ENCODE measurements around the gene CTSC. TPM values are rescaled to one million over a fixed set of nuclear protein-coding genes. Genes with fewer than 3 reads are reported as not detected.

CTSC gene
- polyA plus RNA-seq, 3 donors: 150 to 415 (median 284) TPM

DNA sequence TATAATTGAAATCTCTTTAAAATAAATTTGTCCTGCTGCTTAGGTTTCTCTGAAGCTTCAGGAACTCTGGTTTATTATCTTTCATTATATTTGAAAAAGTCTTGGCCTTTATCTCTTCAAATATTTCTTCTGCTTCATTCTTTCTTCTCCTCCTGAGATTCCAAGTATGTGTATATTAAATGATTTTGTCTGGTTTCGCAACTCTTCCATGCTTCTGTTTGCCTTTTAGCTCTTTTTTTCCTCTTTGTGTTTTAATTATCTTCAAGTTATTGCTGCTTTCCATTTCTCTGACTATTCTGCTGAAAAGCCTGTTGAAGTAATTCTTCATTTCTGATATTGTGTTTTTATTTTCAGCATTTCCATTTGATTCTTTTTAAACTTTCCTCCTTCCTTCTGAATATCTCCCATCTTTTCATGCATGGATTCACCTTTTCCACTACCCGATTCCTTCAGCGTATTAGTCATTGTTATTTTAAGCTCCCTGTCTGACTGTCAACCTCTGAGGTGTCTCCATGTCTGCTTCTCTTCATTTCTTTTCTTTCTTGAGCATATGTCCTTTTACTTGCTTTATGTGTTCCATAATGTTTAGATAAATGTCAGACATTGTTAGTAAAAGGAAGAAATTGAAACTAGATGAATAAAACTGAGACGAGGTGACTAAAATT is 46.6 kb upstream of the CTSC start:
- H3K4me3 Mint-ChIP-seq: no peak overlapping the region
- H3K4me1 ChIP-seq (ENCODE audit: control insufficient read depth in 1 of 2, insufficient read depth in 2 of 2, low read length in 2 of 2): no peaks in the 10 kb centered on the region
- intact Hi-C loops (cut with micrococcal nuclease): no loop called here
- H3K27me3 ChIP-seq (ENCODE audit: control insufficient read depth in 2 of 2, insufficient read depth in 2 of 2, low read length in 2 of 2): no peaks in the 10 kb centered on the region
- no peak overlapping the region for H3K4me2 ChIP-seq (replicated peaks; ENCODE audit: extremely low read depth, low read length, poor library complexity, severe bottlenecking)
- no peak overlapping the region for H3K4me3 ChIP-seq (replicated peaks in 1 of 3; ENCODE audit: low read depth in 2 of 3, low read length in 3 of 3)
- H3K27me3 Mint-ChIP-seq (ENCODE audit: low read depth in 3 of 3): peaks cover 0 to 1% (median 0%) of the 10 kb centered on the region in 3 donors
- no peak overlapping the region for H3K27ac Mint-ChIP-seq
- H3K9me3 Mint-ChIP-seq: no peaks in the 10 kb centered on the region
- WGBS (ENCODE audit: insufficient coverage): 100% methylated on average over 2 of the region's 4 CpGs
- no peak overlapping the region for H3K27ac ChIP-seq (ENCODE audit: low read depth in 1 of 2, low read length in 2 of 2)
- peaks cover 9% of the 10 kb centered on the region for H3K4me1 Mint-ChIP-seq
- TF ChIP-seq, protein P1, sequence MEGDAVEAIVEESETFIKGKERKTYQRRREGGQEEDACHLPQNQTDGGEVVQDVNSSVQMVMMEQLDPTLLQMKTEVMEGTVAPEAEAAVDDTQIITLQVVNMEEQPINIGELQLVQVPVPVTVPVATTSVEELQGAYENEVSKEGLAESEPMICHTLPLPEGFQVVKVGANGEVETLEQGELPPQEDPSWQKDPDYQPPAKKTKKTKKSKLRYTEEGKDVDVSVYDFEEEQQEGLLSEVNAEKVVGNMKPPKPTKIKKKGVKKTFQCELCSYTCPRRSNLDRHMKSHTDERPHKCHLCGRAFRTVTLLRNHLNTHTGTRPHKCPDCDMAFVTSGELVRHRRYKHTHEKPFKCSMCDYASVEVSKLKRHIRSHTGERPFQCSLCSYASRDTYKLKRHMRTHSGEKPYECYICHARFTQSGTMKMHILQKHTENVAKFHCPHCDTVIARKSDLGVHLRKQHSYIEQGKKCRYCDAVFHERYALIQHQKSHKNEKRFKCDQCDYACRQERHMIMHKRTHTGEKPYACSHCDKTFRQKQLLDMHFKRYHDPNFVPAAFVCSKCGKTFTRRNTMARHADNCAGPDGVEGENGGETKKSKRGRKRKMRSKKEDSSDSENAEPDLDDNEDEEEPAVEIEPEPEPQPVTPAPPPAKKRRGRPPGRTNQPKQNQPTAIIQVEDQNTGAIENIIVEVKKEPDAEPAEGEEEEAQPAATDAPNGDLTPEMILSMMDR (IDR thresholded peaks at IDR 0.05): no peak
- no peak for DNase-seq
- no peak overlapping the region for H3K9ac ChIP-seq (ENCODE audit: insufficient read depth, low read length, poor library complexity, severe bottlenecking)
- no peak overlapping the region for H2AFZ ChIP-seq (ENCODE audit: insufficient read depth, low read depth, low read length, poor library complexity, severe bottlenecking)
- H3K79me2 ChIP-seq (ENCODE audit: insufficient read depth, low read length): no peaks in the 10 kb centered on the region
- no peaks in the 10 kb centered on the region for H3K36me3 Mint-ChIP-seq
- no peaks in the 10 kb centered on the region for H3K36me3 ChIP-seq (replicated peaks in 1 of 2; ENCODE audit: control insufficient read depth in 1 of 2, insufficient read depth in 2 of 2, low read length in 2 of 2)
- H3K9me3 ChIP-seq (replicated peaks in 1 of 2; ENCODE audit: control insufficient read depth in 1 of 2, insufficient read depth in 1 of 2, low read length in 2 of 2): no peaks in the 10 kb centered on the region
- H4K20me1 ChIP-seq (ENCODE audit: insufficient read depth, low read length): no peaks in the 10 kb centered on the region

DNA sequence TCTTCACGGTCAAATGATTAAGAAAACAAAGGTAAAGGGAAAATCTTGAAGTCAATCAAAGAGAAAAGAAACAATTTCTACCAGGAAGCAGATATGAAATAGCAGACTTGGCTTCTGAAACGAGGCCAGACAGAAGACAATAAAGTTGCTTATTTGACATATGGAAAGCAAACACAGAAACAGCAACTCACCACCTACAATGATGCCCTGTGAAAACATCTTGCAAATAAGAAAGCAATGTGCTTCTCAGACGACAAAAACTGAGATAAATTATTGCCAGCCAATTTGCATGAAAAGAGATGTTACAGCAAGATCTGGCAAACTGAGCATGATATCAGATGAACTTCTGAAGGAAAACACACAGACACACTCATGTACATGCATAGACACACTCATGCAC is 45.9 kb upstream of the CTSC start:
- Mint-ChIP-seq H3K36me3 (no peaks in the 10 kb centered on the region), H3K9me3 (no peaks in the 10 kb centered on the region), H3K4me3 (no peak overlapping the region), H3K4me1 (peaks cover 9% of the 10 kb centered on the region), H3K27me3 (ENCODE audit: low read depth in 3 of 3) (peaks cover 0 to 3% (median 0%) of the 10 kb centered on the region in 3 donors), H3K27ac (no peak overlapping the region)
- H3K27me3 ChIP-seq (ENCODE audit: control insufficient read depth in 2 of 2, insufficient read depth in 2 of 2, low read length in 2 of 2): no peaks in the 10 kb centered on the region
- H3K4me3 ChIP-seq (replicated peaks in 1 of 3; ENCODE audit: low read depth in 2 of 3, low read length in 3 of 3): no peak overlapping the region
- H3K27ac ChIP-seq (ENCODE audit: low read depth in 1 of 2, low read length in 2 of 2): no peak overlapping the region
- no peaks in the 10 kb centered on the region for H3K4me1 ChIP-seq (ENCODE audit: control insufficient read depth in 1 of 2, insufficient read depth in 2 of 2, low read length in 2 of 2)
- no peaks in the 10 kb centered on the region for H3K79me2 ChIP-seq (ENCODE audit: insufficient read depth, low read length)
- no peak overlapping the region for H3K4me2 ChIP-seq (replicated peaks; ENCODE audit: extremely low read depth, low read length, poor library complexity, severe bottlenecking)
- H3K9me3 ChIP-seq (replicated peaks in 1 of 2; ENCODE audit: control insufficient read depth in 1 of 2, insufficient read depth in 1 of 2, low read length in 2 of 2): no peaks in the 10 kb centered on the region
- TF ChIP-seq, protein P1 (IDR thresholded peaks at IDR 0.05): no peak
- no peaks in the 10 kb centered on the region for H3K36me3 ChIP-seq (replicated peaks in 1 of 2; ENCODE audit: control insufficient read depth in 1 of 2, insufficient read depth in 2 of 2, low read length in 2 of 2)
- no peak overlapping the region for H2AFZ ChIP-seq (ENCODE audit: insufficient read depth, low read depth, low read length, poor library complexity, severe bottlenecking)
- H3K9ac ChIP-seq (ENCODE audit: insufficient read depth, low read length, poor library complexity, severe bottlenecking): no peak overlapping the region
- intact Hi-C loops (cut with micrococcal nuclease): no loop called here
- no peak for DNase-seq
- WGBS (ENCODE audit: insufficient coverage): no CpG with 5 or more reads among the region's 3 CpGs
- no peaks in the 10 kb centered on the region for H4K20me1 ChIP-seq (ENCODE audit: insufficient read depth, low read length)

All from CD14-positive monocyte (primary cell).